GM19467 (cell line): ENCODE results near the gene IPPK.

ENCODE experiments used
- ATAC-seq: cut with Tn5 transposase; IDR thresholded peaks from one replicate; pipeline ENCODE4 v1.9.1; 2021; ENCODE audit warnings: mild to moderate bottlenecking, moderate library complexity; ENCODE audit not compliant: unreplicated experiment

IPPK gene

GRCh38 chr9:92696619-92697018 lies 26.7 kb upstream of the IPPK start:
- ATAC-seq: no peak

GRCh38 chr9:92686954-92687353 lies 17.0 kb upstream of the IPPK start:
- ATAC-seq: no peak

GRCh38 chr9:92685022-92685421 lies 15.1 kb upstream of the IPPK start:
- no peak for ATAC-seq

- ATAC-seq: no peak
Observed at GRCh38 chr9:92682269-92682668, 12.3 kb upstream of the IPPK start.

GRCh38 chr9:92680166-92681119 lies 10.5 kb upstream of the IPPK start:
- ATAC-seq: no peak

GRCh38 chr9:92679413-92680165 lies 9.7 kb upstream of the IPPK start:
- no peak for ATAC-seq

GRCh38 chr9:92671323-92671722 lies 1.4 kb upstream of the IPPK start:
- no peak for ATAC-seq

- ATAC-seq: peak; percentile 8
Observed at GRCh38 chr9:92669527-92669889, 423 bp downstream of the IPPK start.

- ATAC-seq: no peak
Observed at GRCh38 chr9:92668746-92669526, 995 bp downstream of the IPPK start.

- no peak for ATAC-seq
Observed at GRCh38 chr9:92666912-92667532, 2.9 kb downstream of the IPPK start.

GRCh38 chr9:92666236-92666635 lies 3.7 kb downstream of the IPPK start:
- ATAC-seq: no peak

- ATAC-seq: no peak
Observed at GRCh38 chr9:92665836-92666235, 4.1 kb downstream of the IPPK start.

- ATAC-seq: no peak
Observed at GRCh38 chr9:92664394-92665152, 5.4 kb downstream of the IPPK start.

GRCh38 chr9:92663951-92664350 lies 6.0 kb downstream of the IPPK start:
- no peak for ATAC-seq

- ATAC-seq: no peak
Observed at GRCh38 chr9:92663126-92663525, 6.8 kb downstream of the IPPK start.

- ATAC-seq: no peak
Observed at GRCh38 chr9:92661743-92662142, 8.2 kb downstream of the IPPK start.

GRCh38 chr9:92661127-92661526 lies 8.8 kb downstream of the IPPK start:
- no peak for ATAC-seq

GRCh38 chr9:92660266-92660665 lies 9.7 kb downstream of the IPPK start:
- ATAC-seq: no peak

- ATAC-seq: no peak
Observed at GRCh38 chr9:92659601-92660000, 10.3 kb downstream of the IPPK start.

- no peak for ATAC-seq
Observed at GRCh38 chr9:92658611-92659010, 11.3 kb downstream of the IPPK start.
